ENCODE data around the gene SPIN2A.

- TF ChIP-seq CTCF (IDR thresholded peaks at IDR 0.05) (no peak), POLR2AphosphoS5 (IDR thresholded peaks at IDR 0.05) (no peak), POLR2A (IDR thresholded peaks at IDR 0.05) (no peak), EP300 (IDR thresholded peaks at IDR 0.05) (no peak)
Measured at GRCh38 chrX:57156397-57157049, 19.3 kb upstream of the SPIN2A start.

All from sigmoid colon (tissue), 4 donors.